IPS-NIHi7 (cell line): ENCODE measurements around the gene KCNG4.
A peak's percentile ranks its signal among the peaks of the same experiment; 100 is the strongest.
"Not testable (repeated sequence)": the region's sequence is repeated elsewhere in the genome, so short reads cannot be mapped to it uniquely, and the experiment has no call there.

Source experiments
- DNase-seq: peaks from one replicate; pipeline ENCODE4 v3.0.0; 2012; ENCODE audit warnings: mixed read lengths; ENCODE audit errors: extremely low spot score

KCNG4 gene

DNA sequence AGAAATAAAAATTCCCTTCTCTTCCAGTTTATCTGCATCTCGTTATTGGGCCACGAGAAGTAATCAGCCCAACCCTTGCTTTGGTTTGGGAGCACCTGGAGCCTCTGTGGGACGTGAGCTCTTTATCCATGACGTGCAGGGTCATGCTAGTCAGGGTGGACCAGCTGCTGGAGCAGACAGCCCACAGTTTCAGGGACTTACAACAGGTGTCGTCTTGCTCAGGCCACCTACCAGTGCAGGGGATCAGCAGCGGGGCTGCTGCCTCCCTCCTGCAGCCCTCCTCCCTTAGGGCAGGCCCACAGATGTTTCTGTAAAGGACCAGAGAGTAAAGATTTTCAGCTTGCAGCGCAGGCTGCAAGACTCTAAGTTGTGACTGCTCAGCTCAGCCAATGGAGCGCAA lies 31.9 kb downstream of the KCNG4 start:
- no peak for DNase-seq

DNA sequence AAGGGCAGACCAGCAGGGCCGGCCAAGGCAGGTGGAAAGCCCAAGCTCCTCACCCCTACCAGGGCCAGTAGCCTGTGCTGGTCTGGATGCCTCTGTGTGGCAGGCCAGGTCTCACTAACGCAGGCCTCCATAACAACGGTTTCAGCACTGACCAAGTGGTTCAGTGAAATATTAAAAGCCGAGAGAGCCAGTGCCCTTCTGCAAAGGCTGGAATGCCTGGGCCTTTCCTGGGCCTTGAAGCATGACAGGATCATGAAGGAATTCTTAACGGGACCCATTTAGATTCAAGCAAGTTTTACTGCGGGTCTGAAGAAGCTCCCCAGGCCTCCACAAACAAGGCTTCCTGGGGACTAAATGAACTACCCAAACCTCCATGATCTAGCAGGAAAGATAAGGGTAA lies 32.6 kb downstream of the KCNG4 start:
- no peak for DNase-seq

DNA sequence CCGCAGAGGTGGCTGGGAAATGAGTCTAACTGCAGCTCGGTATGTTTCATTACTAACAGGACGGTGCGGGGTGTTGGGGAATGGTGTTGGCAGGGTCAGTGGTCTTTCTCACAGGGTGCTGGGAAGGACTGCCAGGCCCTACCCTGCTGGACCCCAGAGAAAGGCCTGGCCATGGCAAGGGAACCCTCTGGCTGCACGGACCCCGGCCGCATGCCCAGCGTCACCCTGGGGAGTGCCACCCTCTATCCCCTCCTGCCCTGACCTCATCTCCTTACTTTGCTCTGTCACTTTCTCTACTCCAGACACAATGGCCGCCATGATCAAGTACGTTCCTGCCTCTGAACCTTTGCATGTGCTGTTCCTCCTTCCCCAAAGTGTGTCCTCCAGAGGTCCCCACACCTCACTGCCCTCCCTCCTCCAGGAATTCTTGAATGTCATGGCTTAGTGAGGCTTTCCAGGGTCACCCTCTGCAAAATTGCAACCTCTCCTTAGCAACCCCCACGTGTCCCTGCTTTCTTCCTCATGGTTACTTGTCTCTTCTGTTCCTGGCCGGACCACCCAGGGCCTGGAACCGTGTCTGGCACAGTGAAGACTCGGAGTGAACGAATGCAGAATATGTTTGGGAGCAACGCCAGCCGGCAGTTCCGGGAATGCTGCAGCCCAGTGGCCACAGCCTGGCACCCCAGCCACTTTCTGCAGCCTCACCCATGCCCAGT lies 33.7 kb downstream of the KCNG4 start:
- no peak for DNase-seq

DNA sequence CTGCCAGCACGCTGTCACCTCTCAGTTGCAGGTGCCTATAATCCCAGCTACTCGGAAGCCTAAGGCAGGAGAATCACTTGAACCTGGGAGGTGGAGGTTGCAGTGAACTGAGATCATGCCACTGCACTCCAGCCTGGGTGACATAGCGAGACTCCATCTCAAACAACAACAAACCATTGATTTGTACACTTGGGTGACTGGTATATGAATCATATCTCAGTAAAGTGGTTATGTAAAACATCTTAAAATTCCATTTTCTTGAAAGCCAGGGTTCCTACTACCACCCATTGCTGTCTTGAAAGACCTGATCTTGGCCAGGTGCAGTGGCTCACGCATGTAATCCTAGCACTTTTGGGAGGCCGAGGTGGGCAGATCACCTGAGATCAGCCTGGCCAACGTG lies 34.7 kb downstream of the KCNG4 start:
- DNase-seq, result not testable (repeated sequence)

DNA sequence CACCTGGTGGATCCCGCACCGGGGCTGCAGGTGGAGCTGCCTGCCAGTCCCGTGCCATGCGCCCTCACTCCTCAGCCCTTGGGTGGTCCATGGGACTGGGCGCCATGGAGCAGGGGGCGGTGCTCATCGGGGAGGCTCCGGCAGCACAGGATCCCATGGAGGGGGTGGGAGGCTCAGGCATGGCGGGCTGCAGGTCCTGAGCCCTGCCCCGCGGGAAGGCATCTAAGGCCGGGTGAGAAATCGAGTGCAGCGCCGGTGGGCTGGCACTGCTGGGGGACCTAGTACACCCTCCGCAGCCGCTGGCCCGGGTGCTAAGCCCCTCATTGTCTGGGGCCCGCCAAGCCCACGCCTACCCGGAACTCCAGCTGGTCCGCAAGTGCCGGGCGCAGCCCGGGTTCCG lies 35.3 kb downstream of the KCNG4 start:
- DNase-seq, result not testable (repeated sequence)

DNA sequence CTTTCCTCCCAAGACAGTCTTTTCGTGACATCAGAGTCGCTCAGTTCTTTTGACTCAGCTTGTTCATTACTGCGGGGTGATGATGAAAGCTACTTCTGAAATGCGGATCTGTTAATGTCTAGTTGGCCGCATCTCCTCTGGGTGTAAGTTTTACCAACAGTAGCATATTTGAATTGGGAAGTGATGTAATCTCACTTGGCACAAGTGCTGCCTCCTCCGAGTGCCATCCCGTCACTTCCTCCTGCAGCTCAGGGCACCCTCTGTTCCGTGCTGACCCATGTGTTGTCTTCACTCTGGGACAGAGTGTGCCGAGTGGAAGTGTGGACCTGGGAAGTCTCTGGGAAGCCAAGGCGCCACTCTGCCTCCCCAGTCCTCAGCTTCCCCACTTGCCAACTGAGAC lies 40.0 kb downstream of the KCNG4 start:
- no peak for DNase-seq

DNA sequence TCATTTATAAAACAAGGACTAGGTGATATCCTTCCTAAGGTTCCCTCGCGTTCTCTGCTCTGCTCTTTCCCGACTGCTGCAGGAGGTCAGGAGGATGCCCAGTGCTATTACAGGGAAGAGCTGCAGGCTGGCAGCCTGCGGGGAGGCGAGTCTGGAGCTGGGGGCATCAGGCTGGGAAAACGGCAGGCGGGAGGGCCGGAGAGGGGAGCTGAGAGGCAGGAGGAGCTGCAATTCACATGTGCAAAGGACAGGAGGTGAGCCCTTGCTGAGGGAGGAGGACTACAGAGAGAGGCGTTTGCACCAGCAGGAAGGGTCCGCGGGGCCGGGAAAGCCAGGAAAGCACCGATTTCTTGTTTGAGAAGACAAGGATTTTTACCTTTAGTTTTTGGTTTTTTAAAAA lies 40.7 kb downstream of the KCNG4 start:
- no peak for DNase-seq

DNA sequence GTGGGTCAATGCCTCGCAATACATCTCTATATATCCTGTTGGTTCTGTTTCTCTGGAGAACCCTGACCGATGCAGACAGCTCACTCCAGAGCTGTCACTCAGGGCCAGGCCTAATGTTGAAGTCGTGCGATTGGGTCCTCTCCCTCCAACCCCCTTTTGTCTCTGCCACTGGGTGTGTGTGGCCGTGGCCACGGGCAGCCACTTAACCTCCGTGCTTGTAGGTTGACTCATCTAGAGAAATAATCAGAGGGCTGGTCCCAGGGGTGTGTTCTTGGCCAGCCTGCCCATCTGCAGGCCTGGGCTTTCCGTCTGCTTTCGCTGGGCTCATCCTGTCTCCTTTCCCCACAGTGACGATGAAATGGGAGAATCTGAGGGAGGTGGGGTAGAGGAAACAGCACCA lies 41.4 kb downstream of the KCNG4 start:
- DNase-seq, result no peak

DNA sequence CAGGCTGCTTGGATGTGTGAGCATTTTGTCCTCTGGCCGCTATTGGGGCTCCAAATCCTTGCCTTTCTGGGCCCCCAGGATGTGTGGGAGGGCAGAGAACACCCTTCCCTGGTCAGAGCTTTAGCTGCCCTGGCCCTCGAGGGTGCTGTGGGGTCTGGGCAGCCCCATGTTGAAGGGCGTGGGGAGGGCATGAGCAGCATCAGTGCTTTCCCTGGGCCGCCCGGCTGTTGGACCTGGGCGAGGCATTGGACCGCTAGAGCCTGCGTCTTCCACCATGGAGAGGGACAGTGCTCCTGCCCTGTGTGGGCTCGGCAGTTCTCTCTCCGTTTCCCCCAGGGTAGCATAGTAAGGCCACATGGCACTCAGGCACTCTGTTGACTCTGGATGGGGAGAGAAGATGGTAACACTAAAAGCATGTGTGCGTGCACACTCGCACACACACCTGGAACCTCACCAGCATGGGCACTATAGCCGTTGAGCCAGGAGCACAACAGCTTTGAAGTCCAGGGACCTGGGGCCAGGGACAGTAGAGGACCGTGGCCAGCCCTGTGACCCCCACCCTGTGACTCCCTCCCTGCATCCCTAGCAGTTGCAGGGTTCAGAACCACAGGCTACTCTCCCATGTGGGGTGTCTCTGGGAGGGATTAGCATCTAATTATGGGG lies 42.2 kb downstream of the KCNG4 start:
- no peak for DNase-seq

DNA sequence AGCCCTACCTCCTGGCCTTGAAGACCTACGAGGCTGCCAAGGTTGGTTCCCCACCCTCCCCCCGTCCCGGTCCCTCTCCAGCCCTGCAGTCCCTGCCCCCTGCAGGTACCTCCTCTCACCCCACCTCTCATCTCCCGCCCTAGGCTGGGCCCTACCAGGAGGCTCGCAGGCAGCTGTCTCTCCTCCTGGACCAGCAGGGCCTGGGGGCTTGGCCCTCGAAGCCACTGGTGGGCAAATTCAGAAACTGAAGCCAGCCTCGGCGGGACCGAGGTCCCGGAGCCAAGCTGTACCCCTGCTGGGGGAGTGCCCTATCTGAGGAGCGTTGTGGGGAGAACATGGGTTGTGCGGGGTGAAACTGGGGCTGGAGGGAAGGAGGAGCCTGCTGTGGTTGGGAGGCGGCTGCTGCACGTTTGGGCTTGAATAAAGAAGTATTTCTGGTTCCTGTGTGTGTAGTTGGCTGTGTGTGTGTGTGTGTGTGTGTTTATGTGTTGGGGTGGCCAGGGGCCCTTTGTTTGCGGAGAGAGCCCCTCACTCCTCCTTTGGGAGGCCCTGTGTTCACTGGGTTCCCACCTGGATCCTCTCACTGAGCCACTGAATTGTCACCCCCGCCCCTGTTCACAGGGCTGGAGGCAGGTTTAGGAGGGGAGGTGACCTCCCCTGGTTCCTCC lies 43.0 kb downstream of the KCNG4 start:
- DNase-seq, result peak; percentile 48

DNA sequence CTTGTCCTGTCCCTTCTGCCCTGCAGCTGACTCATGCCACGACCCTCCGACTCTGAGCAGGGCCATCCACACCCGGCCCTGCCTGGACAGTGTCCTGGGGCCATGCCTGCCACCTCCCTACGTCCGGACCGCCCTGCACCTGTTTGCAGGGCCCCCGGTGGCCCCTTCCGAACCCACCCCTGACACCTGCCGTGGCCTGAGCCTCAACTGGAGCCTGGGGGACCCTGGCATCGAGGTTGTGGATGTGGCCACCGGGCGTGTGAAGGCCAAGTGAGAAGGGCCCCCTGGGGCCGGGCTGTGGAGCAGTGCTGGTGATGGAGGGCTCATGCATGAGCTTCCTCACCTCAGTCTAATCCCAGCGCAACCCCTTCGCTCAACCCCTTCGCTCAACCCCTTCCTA lies 43.7 kb downstream of the KCNG4 start:
- no peak for DNase-seq

DNA sequence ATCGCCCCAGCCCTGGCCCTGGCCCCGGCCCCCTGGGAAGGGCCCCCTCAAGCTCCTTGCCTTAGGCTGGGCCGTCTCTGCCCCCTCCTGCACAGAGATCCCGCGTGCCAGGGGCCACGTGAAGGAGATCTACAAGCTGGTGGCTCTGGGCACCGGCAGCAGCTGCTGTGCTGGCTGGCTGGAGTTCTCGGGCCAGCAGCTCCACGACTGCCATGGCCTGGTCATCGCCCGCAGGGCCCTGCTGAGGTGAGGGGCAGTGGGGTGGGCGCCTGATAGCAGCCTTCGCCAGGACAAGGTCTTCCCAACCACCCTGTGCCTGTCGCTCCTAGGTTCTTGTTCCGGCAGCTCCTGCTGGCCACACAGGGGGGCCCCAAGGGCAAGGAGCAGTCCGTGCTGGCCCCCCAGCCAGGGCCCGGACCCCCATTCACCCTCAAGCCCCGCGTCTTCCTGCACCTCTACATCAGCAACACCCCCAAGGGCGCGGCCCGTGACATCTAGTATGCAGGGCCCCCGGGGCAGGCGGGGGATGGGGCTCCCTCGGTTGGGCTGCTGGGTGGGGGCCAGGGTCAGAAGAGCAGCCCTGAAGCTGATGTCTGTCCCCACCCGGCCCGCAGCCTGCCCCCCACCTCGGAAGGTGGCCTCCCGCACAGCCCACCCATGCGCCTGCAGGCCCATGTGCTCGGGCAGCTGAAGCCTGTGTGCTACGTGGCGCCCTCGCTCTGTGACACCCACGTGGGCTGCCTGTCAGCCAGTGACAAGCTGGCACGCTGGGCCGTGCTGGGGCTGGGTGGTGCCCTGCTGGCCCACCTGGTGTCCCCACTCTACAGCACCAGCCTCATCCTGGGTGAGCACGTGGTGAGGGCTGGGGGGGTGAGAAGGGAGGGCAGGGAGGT lies 44.4 kb downstream of the KCNG4 start:
- DNase-seq, result no peak

DNA sequence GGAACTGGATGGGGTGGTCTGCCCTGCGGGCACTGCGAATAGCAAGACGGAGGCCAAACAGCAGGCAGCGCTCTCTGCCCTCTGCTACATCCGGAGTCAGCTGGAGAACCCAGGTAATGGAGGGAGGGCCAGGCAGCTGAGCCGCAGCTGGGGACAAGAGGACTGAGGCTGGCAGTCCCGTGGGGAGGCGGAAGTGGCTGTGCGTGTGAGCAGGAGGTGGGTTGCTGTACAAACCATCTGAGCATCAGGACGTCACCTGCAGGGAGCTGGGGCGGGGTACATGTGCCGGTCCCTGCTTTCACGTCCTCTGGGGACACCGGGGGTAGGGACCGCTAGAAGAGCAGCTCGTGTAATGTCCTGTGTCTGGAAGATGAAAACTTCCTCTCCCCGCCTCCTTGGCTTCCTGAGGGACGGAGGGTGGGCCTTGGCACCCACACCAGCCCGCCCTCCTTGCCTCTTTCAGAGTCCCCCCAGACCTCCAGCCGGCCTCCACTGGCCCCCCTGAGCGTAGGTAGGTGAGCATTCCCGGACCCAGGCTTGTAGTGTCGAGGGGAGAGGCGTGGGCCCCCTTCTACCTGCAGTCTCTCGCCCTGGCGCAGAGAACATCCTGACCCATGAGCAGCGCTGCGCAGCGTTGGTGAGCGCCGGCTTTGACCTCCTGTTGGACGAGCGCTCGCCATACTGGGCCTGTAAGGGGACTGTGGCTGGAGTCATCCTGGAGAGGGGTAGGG lies 45.2 kb downstream of the KCNG4 start:
- DNase-seq, result no peak

DNA sequence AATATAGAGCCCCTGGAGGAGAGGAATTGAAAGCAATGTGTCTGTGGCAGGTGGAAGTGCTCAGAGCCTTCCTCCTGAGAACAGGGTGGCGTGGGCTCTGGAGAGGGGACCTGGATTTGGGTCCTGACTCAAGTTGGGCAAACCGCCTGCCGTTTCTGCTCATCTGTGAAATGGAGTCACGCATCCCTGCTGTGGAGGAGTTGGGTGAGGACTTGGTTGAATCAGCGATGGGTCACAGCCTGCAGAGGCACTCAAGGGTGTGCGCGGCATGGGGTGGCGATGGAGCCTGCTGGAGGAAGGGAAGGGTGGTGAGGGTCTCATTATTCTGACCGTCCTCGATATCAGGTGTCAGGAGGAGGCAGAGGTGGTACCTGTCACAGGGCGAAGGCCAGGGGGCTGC lies 45.8 kb downstream of the KCNG4 start:
- DNase-seq, result no peak

DNA sequence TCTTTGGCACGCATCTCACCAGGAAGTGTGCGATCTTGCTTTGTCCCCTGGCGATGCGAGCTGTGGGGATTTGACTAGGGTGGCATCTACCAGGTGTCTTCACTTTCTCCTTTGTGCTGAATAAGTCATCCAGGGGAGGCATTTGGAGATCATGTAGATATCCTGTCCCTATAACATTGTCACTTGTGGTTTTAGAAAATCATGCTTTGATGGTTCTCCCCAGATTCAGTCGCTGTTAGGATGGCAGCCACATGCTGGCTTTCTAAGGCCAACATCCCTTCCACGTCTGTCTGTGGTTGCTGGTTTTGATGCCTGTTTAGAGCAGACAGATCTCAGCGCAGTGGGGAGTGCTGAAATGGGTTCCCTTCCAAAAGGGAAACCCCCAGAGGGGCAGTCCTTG lies 46.3 kb downstream of the KCNG4 start:
- DNase-seq, result no peak

DNA sequence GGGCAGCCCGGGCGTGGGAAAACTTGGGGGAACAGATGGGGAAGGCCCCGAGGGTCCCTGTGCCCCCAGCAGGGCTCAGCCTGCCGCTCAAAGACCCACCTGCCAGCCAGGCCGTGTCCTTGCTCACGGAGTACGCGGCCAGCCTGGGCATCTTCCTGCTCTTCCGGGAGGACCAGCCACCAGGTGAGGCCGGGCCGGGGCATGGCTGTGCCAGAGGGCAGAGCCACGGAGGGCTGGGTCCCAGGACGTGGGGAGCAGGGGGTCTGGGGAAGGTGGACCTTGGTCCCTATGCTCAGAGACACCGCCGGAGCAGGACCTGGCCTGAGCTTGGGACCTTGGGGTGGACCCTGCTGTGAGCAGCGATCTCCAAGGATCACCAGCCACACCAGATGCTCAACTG lies 48.3 kb downstream of the KCNG4 start:
- no peak for DNase-seq

DNA sequence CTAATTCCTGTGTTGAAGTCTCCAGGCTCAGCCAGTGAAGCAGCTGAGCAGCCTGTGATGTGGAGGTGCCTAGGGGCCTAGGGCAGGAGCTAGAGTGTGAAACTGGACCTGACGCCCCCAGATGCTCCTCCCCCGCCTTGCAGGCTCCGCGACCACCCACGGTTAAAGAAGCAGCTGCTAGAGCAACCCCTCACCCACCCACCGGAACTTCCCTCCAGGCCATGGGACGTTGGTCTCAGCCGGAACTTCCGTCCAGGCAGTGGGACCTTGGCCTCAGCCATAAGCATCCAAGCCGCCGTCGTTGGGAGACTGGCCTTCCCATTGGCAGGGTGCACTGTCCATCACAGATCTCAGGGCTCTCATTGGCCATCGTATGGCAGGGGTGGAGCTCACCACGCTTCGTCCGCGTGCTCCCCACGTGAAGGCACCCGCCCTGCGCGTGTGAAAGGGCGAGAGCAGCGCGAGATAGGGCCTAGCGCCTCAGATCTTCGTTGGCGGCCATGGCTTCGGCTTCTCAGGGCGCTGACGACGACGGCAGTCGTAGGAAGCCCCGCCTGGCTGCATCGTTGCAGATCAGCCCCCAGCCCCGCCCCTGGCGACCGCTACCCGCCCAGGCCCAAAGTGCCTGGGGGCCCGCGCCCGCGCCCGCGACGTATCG lies 49.0 kb downstream of the KCNG4 start, which contains the start of gene ADAD2:
ADAD2 (plus strand) TSS at position 427 of the 658 bp plus-strand sequence; CDS start at position 501, 74 bp downstream.
- peak; percentile 72 for DNase-seq

DNA sequence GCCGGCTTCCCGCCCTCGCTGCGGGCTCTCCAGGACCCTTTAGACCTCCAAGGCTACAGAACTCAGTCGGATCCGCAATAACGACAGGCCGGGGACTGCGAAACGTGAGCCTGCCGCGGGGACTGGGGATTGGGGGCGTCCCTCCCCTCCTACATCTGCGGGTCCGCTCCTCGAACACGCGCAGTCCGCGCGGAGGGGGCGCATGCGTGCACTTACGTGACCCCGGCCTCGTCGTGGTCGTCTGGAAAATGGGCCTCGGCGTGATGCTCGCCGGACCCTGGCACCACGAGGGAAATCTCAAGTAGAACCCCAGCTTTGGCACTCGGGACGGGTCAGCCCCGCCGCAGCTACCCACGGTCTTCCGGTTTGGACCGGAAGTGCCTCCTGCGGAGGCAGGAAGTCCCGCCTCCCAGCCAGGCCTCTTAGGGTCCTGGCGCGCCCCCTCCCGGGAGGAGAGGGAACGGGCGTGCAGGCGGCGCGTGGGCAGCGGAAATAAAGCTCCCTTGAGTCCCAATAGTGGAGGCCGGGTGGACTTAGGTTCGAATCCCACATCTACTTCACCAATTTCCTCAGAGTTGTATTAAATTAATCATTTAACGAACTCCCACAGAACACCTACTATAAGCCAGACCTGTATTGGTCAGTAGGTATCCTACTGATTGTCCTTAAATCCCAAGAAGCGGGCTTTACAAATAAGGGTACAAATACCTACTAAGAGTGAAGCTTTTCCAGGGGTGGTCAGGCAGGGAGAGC lies 53.0 kb downstream of the KCNG4 start, which contains the start of gene TAF1C:
TAF1C (minus strand) TSS at position 373 of the 753 bp plus-strand sequence. CDS start 2,069 bp downstream, outside the sequence.
- DNase-seq, result peak; percentile 97

DNA sequence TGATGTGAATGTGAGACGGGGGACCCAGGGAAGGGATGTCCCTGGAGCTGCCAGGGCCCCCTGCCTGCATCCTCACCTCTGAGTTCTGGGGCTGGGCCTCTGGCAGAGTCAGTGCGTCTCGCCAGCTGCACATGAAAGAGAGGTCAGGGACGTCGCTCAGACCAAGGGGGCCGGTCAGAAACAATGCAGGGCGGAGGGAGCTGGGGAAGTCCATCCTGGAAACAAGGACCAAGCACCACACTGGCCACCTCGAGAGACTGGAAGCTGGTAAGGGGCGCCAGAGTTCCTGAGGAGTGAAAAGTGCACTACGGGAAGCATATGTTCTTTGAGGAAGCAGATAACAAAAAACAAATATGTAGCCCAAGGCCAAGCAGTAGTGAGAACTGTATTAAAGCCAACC lies 55.0 kb downstream of the KCNG4 start:
- DNase-seq, result no peak
